Mononuclear cell (primary cell): Measurements from ENCODE around the gene GPR153. TPM values are rescaled to one million over a fixed set of nuclear protein-coding genes. Genes with fewer than 3 reads are reported as not detected.

Source experiments
- H3K27me3 ChIP-seq: 2 replicates; pipeline ENCODE4 v1.6.0; 2011; ENCODE audit warnings: low read length, control low read depth; ENCODE audit not compliant: insufficient read depth
- H3K4me1 ChIP-seq: 2 replicates; pipeline ENCODE4 v1.5.1; 2011; ENCODE audit warnings: mild to moderate bottlenecking, low read length, control low read depth; ENCODE audit not compliant: insufficient read depth
- H3K4me3 ChIP-seq: 2 replicates; pipeline ENCODE4 v1.5.1; 2011; ENCODE audit warnings: mild to moderate bottlenecking, low read length, moderate library complexity
- H3K9me3 ChIP-seq: 2 replicates; pipeline ENCODE4 v1.5.1; 2011; ENCODE audit warnings: low read depth, mild to moderate bottlenecking, control low read depth, low read length
- total RNA-seq: library from RNA; depleted of rRNA; stranded (reverse); fragments of >200 nt; gene quantifications from one replicate; pipeline ENCODE4 v1.2.3, GENCODE V29; 2012

The GPR153 gene
- total RNA-seq, 1 donor = 0.84 TPM

DNA sequence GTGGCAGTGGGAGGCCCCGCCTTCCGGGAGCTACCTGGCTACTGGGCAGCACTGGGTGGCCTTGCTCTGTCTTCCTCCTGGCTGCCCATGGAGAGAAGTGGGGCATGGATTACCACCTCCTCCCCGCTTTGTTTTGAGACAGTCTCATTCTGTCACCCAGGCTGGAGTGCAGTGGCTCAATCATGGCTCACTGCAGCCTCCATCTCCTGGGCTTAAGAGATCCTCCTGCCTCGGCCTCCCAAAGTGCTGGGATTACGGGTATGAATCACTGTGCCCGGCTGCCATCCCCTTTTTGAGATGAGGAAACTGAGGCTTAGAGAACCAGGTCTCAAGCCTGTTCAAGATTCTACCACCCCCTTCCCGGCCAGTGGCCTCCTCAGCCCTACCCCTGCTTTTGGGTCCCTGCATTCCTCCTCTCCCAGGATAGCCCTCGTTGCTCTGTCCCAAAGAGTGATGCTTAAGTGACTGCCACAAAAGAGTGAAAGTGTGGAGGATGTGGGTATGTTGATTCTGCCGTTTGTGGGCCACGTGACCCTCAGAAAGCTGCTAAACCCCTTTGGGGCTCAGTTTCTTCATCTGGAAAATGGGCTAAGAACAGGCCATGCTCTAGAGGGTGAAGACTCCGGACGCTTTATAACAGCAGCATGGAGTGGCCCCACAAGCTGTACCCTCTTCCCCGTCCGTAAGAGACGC lies 9.1 kb downstream of the GPR153 start:
- Histone ChIP-seq H3K9me3 (no peaks in the 10 kb centered on the region), H3K4me3 (no peak overlapping the region), H3K27me3 (peaks cover 32% of the 10 kb centered on the region), H3K4me1 (no peaks in the 10 kb centered on the region)

DNA sequence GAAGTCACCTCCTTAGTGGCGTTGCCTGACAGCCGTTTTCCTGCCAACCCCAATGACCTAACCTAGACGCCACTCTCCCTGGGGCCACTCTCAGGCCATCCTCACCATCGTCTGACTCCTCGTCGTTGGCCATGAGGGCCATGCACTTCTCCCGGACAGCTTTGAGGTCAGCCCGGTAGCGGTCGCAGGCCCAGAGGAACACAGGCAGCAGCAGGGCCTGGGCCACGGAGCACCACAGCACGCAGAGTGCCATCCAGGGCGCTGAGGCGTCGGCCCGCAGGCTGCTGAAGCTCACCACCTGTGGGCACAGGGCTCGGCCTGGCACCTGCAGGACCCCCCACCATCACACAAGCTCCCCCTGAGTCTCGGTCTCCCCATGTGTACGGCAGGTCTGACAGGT lies 9.7 kb downstream of the GPR153 start:
- H3K4me3 ChIP-seq = no peak overlapping the region
- peaks cover 5% of the 10 kb centered on the region for H3K4me1 ChIP-seq
- H3K27me3 ChIP-seq = peaks cover 36% of the 10 kb centered on the region
- H3K9me3 ChIP-seq = no peaks in the 10 kb centered on the region

DNA sequence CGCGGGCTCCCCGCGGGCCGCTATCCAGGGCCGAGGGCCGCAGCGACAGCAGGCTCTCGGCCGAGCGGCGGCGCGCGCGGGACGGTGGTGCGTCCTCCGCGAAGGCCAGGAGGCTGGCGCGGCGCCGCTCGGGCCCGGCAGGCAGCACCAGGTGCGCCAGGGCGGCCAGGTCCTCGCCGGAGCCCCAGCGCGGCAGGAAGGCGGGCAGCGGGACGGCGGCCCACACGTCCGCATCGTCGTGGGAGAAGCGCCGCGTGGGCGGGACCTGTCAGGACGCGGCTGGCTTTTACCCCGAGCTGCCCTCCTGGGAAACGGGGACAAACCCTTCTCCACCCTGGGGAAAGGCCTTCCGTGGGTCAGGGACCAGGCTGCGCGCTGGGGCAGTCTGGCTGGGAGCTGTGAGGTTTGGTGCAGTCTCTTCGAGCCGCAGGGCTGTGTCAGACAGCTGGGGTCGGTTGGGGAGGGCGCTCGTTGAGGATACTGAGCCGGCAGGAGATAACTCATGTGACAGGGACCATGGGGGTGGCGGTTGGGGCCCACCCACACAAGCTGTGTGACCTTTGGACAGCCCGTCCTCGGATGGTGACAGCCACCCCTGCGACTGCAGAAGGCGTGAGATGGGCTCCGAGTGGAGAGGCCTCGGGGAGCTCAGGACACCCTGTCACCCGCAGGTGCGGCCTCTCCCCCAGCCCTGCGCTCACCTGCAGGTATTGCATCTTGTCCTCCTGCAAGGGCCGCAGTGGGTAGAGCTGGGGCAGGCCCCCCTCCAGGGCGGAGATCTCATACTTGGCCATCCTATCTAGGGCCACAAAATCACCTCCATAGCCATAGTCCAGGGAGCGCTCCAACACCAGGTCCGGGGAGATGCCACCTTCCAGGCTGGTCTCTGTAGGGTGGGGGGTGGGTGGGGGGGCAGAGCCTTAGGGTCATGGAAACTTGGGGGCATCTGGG lies 10.9 kb downstream of the GPR153 start:
- peaks cover 12% of the 10 kb centered on the region for H3K4me1 ChIP-seq
- no peak overlapping the region for H3K4me3 ChIP-seq
- H3K27me3 ChIP-seq = peaks cover 43% of the 10 kb centered on the region
- H3K9me3 ChIP-seq = no peaks in the 10 kb centered on the region

DNA sequence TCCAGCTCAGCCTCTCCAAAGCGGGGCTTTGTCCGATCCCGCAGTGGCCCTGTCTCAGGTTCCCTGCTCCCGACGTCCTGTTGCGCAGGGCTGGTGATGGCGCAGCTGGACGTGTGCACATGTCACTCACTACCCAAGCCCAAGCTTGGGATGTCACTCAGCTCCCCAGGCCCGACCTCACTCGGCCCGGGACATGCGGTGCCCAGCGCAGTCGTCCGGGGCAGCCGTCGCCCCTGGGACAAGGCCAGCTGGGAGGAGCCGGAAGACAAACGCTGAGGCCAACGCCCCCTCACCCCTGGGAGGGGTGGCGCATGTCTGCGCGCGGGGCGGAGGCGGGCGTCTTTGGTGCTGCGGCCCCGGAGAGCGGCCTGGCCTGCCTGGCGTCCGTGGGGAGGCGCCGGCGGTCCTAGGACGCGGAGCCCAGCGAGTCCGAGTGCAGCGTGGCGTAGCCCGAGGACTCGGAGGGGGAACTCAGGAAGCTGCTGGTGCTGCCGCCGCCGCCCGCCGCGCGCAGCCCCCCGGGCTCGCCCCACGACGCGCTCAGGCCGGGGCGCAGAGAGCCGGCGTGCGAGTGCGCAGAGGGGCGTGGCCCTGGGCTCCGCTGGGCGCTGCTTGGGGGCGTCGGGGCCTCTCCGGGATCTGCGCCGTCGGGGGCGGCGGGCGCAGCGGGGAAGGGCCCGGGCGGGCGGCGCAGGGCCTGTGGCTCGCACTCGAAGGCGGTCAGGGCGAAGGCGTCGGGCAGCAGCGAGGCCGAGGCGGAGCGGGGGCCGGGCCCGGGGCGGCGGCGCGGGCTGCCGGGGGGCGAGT lies 11.8 kb downstream of the GPR153 start:
- Histone ChIP-seq H3K9me3 (no peaks in the 10 kb centered on the region), H3K27me3 (peaks cover 49% of the 10 kb centered on the region), H3K4me1 (peaks cover 12% of the 10 kb centered on the region), H3K4me3 (no peak overlapping the region)

DNA sequence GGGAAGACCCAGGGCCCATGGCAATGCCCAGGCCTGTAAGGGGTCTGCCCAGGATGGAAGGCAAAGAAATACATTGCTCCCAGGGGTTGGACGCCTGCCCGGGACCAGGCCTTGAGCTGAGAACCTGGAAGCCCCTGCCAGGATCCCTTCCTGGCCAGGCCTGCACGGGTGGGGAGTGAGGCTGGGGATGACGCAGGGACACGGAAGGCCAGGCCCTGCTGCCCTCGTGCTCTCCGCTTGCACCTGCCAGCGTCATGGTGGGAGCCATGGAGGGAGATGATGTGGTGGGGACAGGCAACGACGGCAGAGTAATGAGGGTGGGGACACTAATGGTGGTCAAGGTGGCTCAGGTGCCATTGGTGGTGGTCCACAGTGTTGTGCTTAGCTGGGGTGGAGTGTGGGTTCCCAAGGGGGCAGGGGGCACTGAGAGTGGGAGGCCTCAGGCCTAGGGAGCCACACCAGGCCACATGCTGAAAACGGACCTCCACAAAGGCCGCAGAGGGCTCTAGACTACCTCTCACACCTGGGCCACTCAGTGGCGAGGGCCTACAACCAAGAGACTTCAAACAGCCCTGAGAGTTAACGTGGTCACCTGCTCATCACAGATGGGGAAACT lies 12.6 kb downstream of the GPR153 start:
- Histone ChIP-seq H3K4me1 (peaks cover 12% of the 10 kb centered on the region), H3K9me3 (no peaks in the 10 kb centered on the region), H3K4me3 (no peak overlapping the region), H3K27me3 (peaks cover 56% of the 10 kb centered on the region)

DNA sequence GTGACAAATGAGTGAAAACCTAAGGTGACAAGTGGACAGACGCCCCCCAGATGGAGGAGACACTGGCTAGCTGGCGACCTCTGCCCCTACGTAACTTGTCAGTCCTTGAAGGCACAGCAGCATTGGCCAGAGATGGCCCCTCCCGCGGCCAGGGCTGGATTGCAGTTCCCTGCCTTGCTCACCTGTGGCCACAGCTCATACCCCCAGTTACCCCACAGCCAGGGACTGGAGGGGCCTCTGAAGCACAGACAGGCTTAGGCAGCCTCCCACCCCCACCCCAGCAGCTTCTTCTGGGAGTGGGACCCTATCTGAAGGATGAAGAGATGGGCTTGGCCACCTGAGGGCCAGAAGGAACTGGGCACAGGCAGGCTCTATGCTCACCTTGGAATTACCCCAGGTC lies 13.2 kb downstream of the GPR153 start:
- peaks cover 12% of the 10 kb centered on the region for H3K4me1 ChIP-seq
- no peak overlapping the region for H3K4me3 ChIP-seq
- no peaks in the 10 kb centered on the region for H3K9me3 ChIP-seq
- peaks cover 61% of the 10 kb centered on the region for H3K27me3 ChIP-seq

DNA sequence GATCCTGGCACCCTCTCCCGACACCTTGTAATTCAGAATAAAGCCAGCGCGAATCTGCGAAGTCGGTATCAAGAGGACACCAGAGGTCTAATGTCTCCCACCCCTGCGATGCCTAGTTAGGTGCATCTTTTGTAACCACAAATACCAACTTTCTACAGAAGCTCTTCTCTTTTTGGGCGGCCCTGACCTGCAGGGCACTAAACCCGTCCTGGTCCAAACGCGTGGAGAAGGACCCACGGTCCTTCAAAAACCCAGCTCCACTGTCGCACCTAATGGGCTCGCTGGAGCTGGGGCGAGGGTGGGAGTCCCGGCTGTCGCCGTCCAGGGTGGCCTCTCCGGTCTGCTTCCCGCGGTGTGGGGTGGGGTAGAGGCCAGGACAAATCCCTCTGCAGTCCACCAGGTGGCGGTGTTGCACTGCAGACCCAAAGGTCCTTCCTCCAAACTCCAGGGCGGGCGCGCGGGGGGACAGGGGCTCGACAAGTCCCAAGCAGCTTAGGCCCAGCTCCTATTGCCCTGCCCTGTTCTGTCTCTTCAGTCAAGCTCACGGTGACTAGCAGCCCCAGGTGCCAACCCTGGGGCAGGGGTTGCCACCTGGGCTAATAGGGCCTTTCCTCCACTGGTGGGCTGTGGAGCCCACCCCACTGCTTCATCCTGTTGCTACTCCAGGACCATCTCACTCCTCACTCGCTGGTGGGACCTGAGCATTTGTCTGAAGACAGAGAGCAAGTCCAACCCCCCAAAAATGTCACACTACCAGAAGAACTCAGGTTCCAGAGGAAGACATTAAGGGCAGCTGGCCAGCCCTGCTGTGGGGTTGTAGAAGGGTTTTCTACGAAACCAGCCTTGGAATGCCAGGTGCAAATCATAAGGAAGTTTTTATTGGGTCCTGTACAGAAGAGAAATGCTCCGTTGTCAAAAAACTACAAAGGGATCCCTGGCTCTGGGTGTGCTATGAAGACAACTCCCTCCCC lies 14.1 kb downstream of the GPR153 start:
- Histone ChIP-seq H3K27me3 (peaks cover 61% of the 10 kb centered on the region), H3K4me1 (peaks cover 12% of the 10 kb centered on the region), H3K4me3 (no peak overlapping the region), H3K9me3 (no peaks in the 10 kb centered on the region)

DNA sequence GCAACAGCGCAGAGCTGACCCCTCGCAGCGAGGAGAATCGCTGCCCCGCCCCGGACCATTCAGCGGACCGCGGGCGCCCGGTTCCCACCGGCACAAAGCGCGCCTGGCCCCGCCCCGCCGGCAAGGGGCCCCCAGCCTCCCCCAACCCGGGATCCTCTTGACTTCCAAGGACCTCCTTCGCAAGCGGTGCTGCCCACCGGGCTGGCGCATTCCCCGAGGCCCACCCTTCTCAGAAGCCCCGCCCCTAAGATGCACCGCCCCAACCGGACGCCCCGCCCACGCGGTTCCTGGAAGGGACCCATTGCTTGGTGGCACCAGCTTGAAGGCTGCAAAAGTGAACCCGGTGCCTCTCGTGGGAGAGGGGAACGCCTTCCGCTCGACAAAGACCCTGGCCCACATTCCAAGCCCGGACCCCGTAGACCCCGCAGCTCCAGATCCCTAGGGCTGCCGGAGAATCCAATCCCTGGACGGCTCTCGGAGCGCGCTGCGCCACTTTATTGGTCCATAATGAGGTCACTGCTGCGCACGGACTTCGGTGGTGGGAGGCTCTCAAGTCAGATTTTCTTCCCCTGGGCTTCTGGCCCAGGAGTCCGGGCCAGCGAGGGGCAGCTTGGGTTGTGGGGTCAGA lies 14.9 kb downstream of the GPR153 start:
- Histone ChIP-seq H3K9me3 (no peaks in the 10 kb centered on the region), H3K4me1 (peaks cover 12% of the 10 kb centered on the region), H3K27me3 (peaks cover 65% of the 10 kb centered on the region), H3K4me3 (no peak overlapping the region)

DNA sequence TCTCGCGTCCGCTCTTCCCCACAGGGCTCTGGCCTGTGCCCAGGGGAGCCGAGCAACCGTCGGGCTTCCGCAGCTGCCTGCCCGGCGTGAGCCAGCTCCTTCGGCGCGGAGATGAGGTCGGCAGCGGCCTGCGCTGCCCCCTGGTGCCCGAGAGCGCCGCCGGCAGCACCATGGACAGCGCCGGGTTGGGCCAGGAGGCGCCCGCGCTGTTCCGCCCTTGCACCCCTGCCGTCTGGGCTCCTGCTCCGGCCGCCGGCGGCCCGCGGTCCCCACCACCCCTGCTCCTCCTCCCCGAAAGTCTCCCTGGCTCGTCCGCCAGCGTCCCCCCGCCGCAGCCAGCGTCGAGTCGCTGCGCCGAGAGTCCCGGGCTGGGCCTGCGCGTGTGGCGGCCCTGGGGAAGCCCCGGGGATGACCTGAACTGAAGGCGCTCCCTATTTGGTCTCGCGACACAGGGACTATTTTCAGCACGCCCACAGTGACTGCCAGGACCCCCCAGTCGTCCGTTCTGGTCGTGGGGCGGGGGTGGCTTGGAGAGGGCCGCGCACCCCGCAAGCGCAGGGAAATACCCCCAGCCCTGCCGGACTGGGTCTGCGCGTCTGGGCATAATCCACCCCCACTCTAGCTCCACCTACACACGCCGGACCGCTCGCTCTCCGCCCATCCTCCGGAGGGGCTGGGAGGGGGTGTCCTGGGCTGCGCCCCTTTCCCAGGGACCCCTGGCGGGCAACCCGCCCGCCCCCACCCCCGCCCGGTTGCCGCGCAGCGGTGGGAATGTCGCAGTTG lies 15.6 kb downstream of the GPR153 start:
- H3K4me1 ChIP-seq = peaks cover 12% of the 10 kb centered on the region
- H3K4me3 ChIP-seq = no peak overlapping the region
- H3K9me3 ChIP-seq = no peaks in the 10 kb centered on the region
- H3K27me3 ChIP-seq = peaks cover 69% of the 10 kb centered on the region

DNA sequence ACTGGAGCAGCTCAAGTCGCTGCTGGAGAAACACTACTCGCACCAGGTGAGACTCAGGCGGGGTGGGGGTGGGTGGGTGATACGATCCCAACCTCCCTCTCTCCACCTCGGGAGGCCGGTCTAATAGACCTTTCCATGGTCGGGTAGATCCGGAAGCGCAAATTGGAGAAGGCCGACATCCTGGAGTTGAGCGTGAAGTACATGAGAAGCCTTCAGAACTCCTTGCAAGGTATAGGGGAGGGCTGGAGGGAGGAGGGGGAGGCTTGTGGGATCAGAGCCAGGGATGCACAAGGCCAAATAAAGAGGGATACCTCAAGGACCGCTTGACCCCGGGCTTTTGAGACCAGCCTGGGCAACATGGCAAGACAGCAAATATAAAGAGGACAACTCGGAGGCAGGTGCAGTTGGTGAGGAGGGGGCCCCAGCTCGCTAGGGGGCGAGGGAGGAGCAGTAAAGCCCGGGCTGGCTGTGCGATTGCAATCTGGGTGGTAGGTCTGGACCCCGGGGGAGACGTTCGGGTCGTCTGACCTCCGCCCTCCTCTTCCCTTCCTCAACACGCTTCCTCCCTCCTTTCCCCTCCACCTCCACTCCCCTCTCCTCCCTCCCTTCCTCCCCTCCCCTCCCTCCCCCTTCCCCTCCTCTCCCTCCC lies 16.4 kb downstream of the GPR153 start:
- Histone ChIP-seq H3K9me3 (no peaks in the 10 kb centered on the region), H3K4me3 (no peak overlapping the region), H3K4me1 (peaks cover 12% of the 10 kb centered on the region), H3K27me3 (peaks cover 70% of the 10 kb centered on the region)

DNA sequence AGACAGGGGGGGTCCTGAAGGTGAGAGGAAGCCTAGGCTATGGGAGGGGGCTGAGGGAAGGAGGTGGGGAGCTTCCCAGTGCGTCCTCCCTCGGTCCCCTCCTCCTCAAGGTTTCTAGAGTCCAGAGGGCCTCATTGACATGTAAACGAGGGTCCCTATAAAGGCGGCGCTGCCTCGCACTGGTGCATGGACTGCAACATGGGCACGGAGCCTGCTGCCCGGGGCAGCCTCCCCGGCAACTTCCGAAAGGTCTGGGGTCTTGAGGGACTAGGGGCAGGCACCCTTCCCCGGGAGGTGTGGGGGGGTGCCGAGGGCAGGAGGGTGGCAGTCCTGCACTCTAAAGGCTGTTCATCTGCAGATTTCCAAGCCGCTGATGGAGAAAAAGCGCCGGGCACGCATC lies 16.9 kb downstream of the GPR153 start, which contains the start of gene HES3:
Gene HES3 (plus strand): TSS at position 187 of the 400 bp plus-strand sequence. CDS start 187 bp downstream, at position 374.
- peaks cover 12% of the 10 kb centered on the region for H3K4me1 ChIP-seq
- H3K27me3 ChIP-seq = peaks cover 74% of the 10 kb centered on the region
- no peaks in the 10 kb centered on the region for H3K9me3 ChIP-seq
- H3K4me3 ChIP-seq = no peak within 1 kb of the TSS

DNA sequence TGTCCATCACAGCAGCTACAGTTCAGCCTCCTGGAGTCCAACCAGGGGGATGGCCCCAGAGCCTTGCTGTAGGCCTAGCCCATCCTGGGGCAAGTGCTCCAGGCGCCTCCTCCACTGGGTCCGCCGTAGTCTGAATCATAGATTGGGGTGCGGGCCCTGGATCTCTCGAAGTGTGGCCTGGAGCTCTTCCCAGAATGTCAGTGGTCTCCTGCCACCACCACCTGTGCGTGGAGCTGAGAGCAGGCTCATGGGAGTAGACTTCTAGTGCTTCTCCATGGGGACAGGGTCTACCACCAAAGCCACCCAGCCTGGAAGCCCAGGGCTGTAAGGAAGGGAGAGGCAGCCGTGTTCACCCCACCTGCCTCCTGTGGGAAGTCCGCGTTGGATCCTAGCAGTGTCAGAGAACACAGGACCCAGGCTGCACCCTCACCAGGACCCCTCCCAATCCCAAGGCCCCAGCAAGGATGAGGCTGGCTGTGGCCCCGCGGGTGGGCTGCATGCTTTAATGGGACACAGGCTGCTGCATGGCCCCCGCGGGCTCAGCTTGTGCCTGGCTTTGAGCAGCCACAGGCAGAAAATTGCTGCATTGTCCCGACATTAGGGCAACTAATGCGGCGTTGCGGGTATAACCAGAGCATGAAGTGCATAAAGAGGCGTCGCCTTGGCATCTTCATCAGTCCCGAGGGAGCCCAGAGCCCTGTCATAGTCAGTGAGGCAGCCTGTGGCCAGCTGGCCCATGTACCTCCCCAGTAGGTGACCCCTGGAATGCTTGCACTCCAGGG lies 17.7 kb downstream of the GPR153 start:
- H3K4me1 ChIP-seq = peaks cover 12% of the 10 kb centered on the region
- H3K27me3 ChIP-seq = peaks cover 70% of the 10 kb centered on the region
- H3K4me3 ChIP-seq = no peak overlapping the region
- H3K9me3 ChIP-seq = no peaks in the 10 kb centered on the region
